ENCODE measurements around the gene CHMP2A.

Gene CHMP2A

GRCh38 chr19:58557221-58558065, 2.5 kb upstream of the CHMP2A start:
- peak in 2 of 10 donors; percentile 33 to 43 for DNase-seq
- intact Hi-C loops (cut with DNase I), result loop anchor here (2.0 kb wide), 1 partner anchor 15 kb away; the partner anchor contains the start of gene MZF1

- DNase-seq, result peak in 2 of 10 donors; percentile 16 to 24
- intact Hi-C loops (cut with DNase I), result no loop called here
Measured at GRCh38 chr19:58556622-58557220, 1.8 kb upstream of the CHMP2A start.

- intact Hi-C loops (cut with DNase I), result loop anchor here (1.0 kb wide), 1 partner anchor 12 kb away; the partner anchor contains the start of gene TRIM28
- peak in 2 of 10 donors; percentile 41 to 59 for DNase-seq
Measured at GRCh38 chr19:58555920-58556621, 1.2 kb upstream of the CHMP2A start.

- peak in 2 of 10 donors; percentile 43 to 57 for DNase-seq
Measured at GRCh38 chr19:58555369-58555885, 522 bp upstream of the CHMP2A start.

GRCh38 chr19:58553799-58554493, 959 bp downstream of the CHMP2A start:
- DNase-seq, result peak in 2 of 10 donors; percentile 20 to 58
- intact Hi-C loops (cut with DNase I), result no loop called here

More at GRCh38 chr19:58555369-58555885, 522 bp upstream of the CHMP2A start:
- intact Hi-C loops (cut with DNase I), result loop anchor here (1.0 kb wide), 1 partner anchor 11 kb away; the partner anchor contains the start of gene TRIM28

- no peak for DNase-seq
- intact Hi-C loops (cut with DNase I), result no loop called here
Measured at GRCh38 chr19:58552655-58553054, 2.2 kb downstream of the CHMP2A start.

GRCh38 chr19:58551577-58552471, 3.1 kb downstream of the CHMP2A start:
- intact Hi-C loops (cut with DNase I), result no loop called here

GRCh38 chr19:58551123-58551497, 3.8 kb downstream of the CHMP2A start:
- intact Hi-C loops (cut with DNase I), result no loop called here
- no peak for DNase-seq

More at GRCh38 chr19:58551577-58552471, 3.1 kb downstream of the CHMP2A start:
- peak in 2 of 10 donors; percentile 49 to 61 for DNase-seq

- DNase-seq, result peak in 2 of 10 donors; percentile 50 to 73
- intact Hi-C loops (cut with DNase I), result no loop called here
Measured at GRCh38 chr19:58550362-58551122, 4.4 kb downstream of the CHMP2A start.

- intact Hi-C loops (cut with DNase I), result no loop called here
- peak in 2 of 10 donors; percentile 39 to 62 for DNase-seq
Measured at GRCh38 chr19:58549664-58550361, 5.1 kb downstream of the CHMP2A start.

- DNase-seq, result peak in 2 of 10 donors; percentile 28 to 79
- intact Hi-C loops (cut with DNase I), result no loop called here
Measured at GRCh38 chr19:58548859-58549663, 5.8 kb downstream of the CHMP2A start.

- peak in 2 of 10 donors; percentile 20 to 50 for DNase-seq
- intact Hi-C loops (cut with DNase I), result no loop called here
Measured at GRCh38 chr19:58547323-58548312, 7.3 kb downstream of the CHMP2A start.

GRCh38 chr19:58546019-58546530, 8.8 kb downstream of the CHMP2A start:
- no peak for DNase-seq
- intact Hi-C loops (cut with DNase I), result no loop called here

- peak in 1 of 10 donors; percentile 54 for DNase-seq
- intact Hi-C loops (cut with DNase I), result no loop called here
Measured at GRCh38 chr19:58545286-58546018, 9.5 kb downstream of the CHMP2A start.

All from posterior cingulate gyrus (tissue), 11 donors.